Activated naive CD4-positive, alpha-beta T cell treated with anti-CD3 and anti-CD28 coated beads, Interleukin-2, amount 10 ng/mL, durations not matched to agents 7 days and 5 days (primary cell): ENCODE data around the gene NCAPH2.
A peak's percentile ranks its signal among the peaks of the same experiment; 100 is the strongest.

ENCODE experiments used
- CTCF ChIA-PET: fragments of 350-600 bp; sonication (Branson Sonifier 250); formaldehyde crosslinking; loops from one replicate; lab custom pipeline; 2021; ENCODE audit warnings: antibody characterized with exemption; lab: Charles Lee
- DNase-seq: peaks from one replicate; pipeline ENCODE4 v3.0.0-alpha.2; 2020
- H3K27ac Mint-ChIP-seq: one replicate; pipeline ENCODE4 v1.8.0; 2021; ENCODE audit warnings: mild to moderate bottlenecking, moderate library complexity, mixed read lengths
- H3K27me3 Mint-ChIP-seq: one replicate; pipeline ENCODE4 v1.8.0; 2021; ENCODE audit warnings: mild to moderate bottlenecking, mixed read lengths
- H3K36me3 Mint-ChIP-seq: one replicate; pipeline ENCODE4 v1.8.0; 2021; ENCODE audit warnings: mixed read lengths
- H3K4me1 Mint-ChIP-seq: one replicate; pipeline ENCODE4 v1.8.0; 2021; ENCODE audit warnings: mixed read lengths
- H3K4me3 Mint-ChIP-seq: one replicate; pipeline ENCODE4 v1.8.0; 2021; ENCODE audit warnings: mild to moderate bottlenecking, moderate library complexity, mixed read lengths
- H3K9me3 Mint-ChIP-seq: one replicate; pipeline ENCODE4 v1.8.0; 2021; ENCODE audit warnings: mixed read lengths

The NCAPH2 gene

DNA sequence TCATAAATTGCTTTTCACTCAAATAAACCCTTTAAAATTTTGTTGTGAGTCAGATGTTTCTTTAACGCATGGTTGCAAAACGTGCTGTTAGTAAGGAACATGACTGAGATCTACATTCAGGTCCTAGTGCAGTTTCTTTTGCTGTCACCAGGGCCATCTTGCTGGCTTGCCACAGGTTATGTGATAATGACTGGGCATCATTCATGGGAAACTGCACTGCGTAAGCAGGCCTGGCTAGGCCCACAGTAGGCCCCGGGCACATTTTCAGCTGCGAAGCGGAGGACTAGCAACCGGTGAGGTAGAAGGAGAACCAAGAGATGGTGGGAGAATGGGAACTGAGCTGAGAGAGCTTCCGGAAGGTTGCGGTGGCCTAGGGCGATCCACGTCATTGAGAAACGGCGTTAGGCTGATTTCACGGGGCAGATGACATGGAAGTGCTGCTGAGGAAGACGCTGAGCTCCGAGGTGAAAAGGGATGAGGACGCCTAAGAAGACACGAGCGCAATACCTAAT is 34.4 kb downstream of the NCAPH2 start:
- Mint-ChIP-seq H3K4me3 (no peak overlapping the region), H3K27me3 (no peaks in the 10 kb centered on the region), H3K9me3 (no peaks in the 10 kb centered on the region), H3K4me1 (peaks cover 69% of the 10 kb centered on the region), H3K36me3 (peaks cover 2% of the 10 kb centered on the region), H3K27ac (no peak overlapping the region)
- DNase-seq: no peak
- CTCF ChIA-PET: interaction anchor here (1.1 kb wide), 1 partner anchor 11 kb away, joined by 5 read pairs; no protein-coding TSS in a partner anchor

DNA sequence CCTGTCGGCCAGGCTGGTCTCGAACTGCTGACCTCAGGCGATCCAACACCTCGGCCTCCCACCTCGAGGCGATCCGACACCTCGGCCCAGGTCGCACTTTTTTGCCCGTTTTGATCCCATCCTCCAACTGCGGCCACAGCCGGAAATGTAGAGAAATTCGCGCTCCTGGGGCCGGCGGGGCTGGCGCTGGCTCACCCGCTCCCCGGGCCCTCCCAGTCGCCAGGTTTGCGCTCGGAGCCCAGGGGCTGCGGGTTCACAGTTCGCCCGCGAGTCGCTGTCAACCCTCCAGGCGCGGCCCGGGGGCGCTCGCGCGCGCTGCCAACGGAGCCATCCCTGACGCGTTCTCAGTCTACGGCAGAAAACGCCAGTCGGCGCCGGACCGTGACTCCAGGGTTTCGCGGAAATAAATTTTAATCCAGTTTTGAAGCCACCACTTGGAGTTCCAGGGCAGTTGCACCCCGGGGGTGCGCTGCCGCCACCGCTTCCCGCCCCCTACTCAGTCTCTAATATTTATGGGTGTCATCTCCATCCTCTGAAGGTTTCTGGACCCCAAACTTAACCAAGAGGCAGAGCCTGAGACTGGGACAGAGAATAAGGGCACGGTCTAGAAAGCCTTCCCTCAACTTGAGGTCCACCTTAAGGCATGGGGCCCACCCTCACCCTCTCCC is 36.2 kb downstream of the NCAPH2 start:
- no peaks in the 10 kb centered on the region for H3K27me3 Mint-ChIP-seq
- CTCF ChIA-PET: interaction anchor here (1.7 to 2.1 kb wide), 2 partner anchors 19 kb away, joined by 10 read pairs; partner anchors contain the start of genes SCO2 and SYCE3
- no peaks in the 10 kb centered on the region for H3K9me3 Mint-ChIP-seq
- H3K4me3 Mint-ChIP-seq: peak overlapping the region; percentile 53
- peaks cover 62% of the 10 kb centered on the region for H3K4me1 Mint-ChIP-seq
- peaks cover 2% of the 10 kb centered on the region for H3K36me3 Mint-ChIP-seq
- peak overlapping the region; percentile 85 for H3K27ac Mint-ChIP-seq
- DNase-seq: peak; percentile 88

DNA sequence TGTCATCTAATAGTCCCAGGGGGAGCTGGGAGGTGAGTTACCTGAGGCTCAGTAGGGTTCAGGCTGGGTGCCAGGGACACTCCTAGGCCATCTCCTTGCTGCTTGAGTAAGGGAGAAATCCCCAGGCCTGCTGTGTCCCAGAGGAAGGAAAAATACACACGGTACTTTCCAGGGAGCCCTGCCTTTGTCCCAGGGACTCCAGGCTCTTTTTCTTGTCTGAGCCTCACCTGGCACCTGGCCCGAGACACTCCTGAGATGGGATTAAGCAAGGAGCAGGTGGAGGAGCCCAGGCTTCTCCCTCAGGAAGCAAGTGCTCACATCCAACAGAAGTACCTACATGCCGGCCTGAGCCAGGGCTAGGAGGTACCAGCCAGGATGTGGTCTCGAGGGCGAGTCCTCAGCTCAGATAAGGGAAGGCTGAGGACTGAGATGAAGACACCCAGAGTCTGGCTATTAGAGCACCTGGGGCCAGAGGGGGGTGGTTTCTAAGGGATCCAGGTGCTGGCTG is 36.8 kb downstream of the NCAPH2 start:
- Mint-ChIP-seq H3K27ac (peak overlapping the region; percentile 85), H3K36me3 (peaks cover 2% of the 10 kb centered on the region), H3K4me1 (peaks cover 58% of the 10 kb centered on the region), H3K9me3 (no peaks in the 10 kb centered on the region), H3K27me3 (no peaks in the 10 kb centered on the region), H3K4me3 (peak overlapping the region; percentile 15)
- DNase-seq: peak; percentile 55
- CTCF ChIA-PET: interaction anchor here (1.0 to 2.1 kb wide), 6 partner anchors 9 to 76 kb away, joined by 3 to 10 read pairs (median 4); partner anchors contain the start of genes SCO2 and SYCE3

DNA sequence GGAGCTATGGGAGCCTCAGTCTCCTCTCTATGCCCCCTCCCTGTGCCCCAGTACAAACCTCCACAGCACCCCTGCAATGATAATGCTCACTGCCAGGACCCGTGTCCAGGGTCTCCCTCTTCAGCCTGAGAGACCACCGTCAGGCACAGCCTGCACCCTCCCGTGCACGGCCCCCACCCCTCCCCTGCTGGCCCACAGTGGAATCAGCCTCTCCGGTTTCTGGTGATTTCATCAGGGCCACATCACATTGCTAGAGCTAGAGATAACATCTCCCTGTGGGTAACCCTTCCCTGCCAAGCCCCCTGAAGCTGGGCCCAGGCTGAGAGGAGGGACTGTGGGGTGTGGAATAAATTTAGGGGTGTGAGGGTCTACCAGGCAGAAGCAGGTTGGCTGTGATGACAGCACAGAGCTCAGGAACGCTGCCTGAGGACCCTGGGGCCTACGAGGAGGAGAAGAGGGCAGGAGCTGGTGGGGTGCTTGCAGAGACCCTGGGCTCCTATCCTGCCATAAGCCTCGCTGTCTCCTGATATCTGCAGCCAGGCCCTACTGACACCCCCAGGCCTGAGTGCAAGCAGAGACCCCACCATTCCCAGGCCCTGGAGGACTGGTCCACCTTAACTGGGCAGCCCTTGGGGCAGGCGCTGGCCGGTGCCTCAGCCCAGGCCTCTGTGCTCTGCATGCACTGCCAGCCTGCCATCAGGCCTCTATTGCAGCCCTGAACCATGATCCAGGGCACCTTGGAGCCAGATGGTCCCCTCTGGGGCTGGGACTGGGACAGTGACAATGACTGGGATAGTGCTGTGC is 37.7 kb downstream of the NCAPH2 start, which contains the start of gene KLHDC7B:
KLHDC7B (plus strand) TSS at position 378 of the 804 bp plus-strand sequence; CDS start at position 723, 345 bp downstream.
- CTCF ChIA-PET: interaction anchor here (1.0 to 2.1 kb wide), 6 partner anchors 10 to 75 kb away, joined by 3 to 10 read pairs (median 4); partner anchors contain the start of genes SCO2 and SYCE3
- H3K9me3 Mint-ChIP-seq: no peaks in the 10 kb centered on the region
- H3K27ac Mint-ChIP-seq: peak within 1 kb of the TSS; percentile 85
- H3K27me3 Mint-ChIP-seq: no peaks in the 10 kb centered on the region
- DNase-seq: peak; percentile 54
- peaks cover 60% of the 10 kb centered on the region for H3K4me1 Mint-ChIP-seq
- H3K36me3 Mint-ChIP-seq: peaks cover 2% of the 10 kb centered on the region
- H3K4me3 Mint-ChIP-seq: peak within 1 kb of the TSS; percentile 37

DNA sequence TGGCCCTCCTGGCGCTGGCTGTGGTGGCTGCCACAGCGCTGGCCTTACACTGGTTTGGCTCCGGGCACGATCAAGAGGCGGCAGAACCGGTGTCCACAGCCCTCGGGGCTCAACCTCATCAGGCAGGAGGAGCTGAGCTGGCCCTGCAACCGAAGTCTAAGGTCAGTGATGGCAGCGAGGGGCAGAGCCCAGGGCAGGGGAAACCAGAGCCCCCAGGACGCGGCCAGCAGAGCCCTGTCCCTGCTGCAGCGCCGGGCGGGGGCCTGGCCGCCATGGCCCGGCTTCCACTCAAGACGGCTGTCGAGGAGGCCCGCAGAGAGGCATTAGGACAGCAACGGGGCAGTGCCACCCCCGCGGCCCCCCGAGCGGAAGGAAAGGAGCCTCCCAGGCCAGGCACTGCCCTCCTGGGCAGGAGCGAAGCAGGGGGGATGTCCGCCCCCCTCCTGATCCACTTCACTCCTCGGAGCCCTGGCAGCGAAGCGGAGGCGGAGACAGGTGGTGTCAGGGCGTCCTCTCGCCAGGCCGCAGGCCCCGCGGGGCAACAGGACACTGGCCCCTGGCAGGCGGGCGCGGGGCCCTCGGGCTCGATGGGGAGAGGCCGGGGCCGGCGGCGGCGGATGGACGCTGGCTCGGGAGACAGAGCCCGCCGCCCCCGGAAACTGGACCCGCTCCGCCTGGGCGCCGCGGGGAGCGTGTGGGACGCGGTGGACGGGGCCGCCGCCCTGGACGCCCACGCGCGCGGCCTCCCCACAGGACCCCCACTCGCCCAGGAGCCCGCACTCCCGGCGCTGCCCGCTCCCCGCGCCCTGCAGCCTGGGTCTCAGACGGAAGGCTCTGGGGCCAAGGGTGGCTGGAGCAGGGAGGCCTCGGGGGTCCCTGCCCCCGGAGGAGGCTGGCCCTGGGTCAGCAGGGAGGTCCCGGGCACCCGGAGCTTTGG is 38.6 kb downstream of the NCAPH2 start:
- H3K4me1 Mint-ChIP-seq: peaks cover 55% of the 10 kb centered on the region

DNA sequence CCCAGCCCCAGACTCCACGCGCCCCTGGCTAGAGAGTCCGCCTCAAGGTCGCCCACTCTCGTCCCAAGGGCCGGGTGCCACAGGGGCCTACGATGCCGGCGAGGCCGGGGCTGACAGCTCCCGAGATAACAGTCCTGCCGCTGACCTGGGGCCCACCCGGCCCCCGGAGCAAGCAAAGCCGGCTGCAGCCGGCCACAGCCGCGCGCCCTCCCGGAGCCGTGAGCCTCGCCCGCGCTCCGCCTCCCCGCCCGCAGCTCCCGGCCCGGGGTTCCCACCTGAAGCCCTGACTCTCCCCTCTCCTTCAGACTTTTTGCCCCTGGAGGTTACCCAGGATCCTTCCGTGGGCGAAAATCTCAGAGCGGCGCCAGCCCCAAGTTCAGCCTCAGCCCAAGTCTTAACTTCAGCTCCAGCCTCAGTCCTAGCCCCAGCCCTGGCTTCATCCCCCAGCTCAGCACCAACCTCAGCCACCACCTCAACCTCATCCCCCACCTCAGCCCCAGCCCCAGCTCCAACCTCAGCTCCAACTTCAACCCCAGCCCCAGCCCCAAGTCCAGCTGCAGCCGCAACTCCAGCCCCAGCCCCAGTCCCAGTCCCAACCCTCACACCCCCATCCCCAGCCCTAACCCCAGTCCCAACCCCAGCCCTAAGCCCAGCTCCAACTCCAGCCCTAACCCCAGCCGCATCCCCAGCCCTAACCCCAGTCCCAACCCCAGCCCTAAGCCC is 39.4 kb downstream of the NCAPH2 start:
- no peak for DNase-seq
- Mint-ChIP-seq H3K27ac (no peak overlapping the region), H3K36me3 (peaks cover 1% of the 10 kb centered on the region), H3K4me3 (no peak overlapping the region), H3K27me3 (no peaks in the 10 kb centered on the region), H3K4me1 (peaks cover 48% of the 10 kb centered on the region), H3K9me3 (no peaks in the 10 kb centered on the region)
- CTCF ChIA-PET: interaction anchor here (0.9 to 2.1 kb wide), 5 partner anchors 8 to 74 kb away, joined by 3 to 9 read pairs (median 7); partner anchors contain the start of gene SCO2

More for the DNA sequence above, 38.6 kb downstream of the NCAPH2 start:
- H3K27ac Mint-ChIP-seq: no peak overlapping the region
- no peaks in the 10 kb centered on the region for H3K9me3 Mint-ChIP-seq
- CTCF ChIA-PET: interaction anchor here (0.9 to 2.1 kb wide), 6 partner anchors 7 to 75 kb away, joined by 3 to 10 read pairs (median 8); partner anchors contain the start of genes SCO2 and SYCE3
- no peaks in the 10 kb centered on the region for H3K27me3 Mint-ChIP-seq
- H3K4me3 Mint-ChIP-seq: peak overlapping the region; percentile 37
- peaks cover 1% of the 10 kb centered on the region for H3K36me3 Mint-ChIP-seq
- DNase-seq: no peak

DNA sequence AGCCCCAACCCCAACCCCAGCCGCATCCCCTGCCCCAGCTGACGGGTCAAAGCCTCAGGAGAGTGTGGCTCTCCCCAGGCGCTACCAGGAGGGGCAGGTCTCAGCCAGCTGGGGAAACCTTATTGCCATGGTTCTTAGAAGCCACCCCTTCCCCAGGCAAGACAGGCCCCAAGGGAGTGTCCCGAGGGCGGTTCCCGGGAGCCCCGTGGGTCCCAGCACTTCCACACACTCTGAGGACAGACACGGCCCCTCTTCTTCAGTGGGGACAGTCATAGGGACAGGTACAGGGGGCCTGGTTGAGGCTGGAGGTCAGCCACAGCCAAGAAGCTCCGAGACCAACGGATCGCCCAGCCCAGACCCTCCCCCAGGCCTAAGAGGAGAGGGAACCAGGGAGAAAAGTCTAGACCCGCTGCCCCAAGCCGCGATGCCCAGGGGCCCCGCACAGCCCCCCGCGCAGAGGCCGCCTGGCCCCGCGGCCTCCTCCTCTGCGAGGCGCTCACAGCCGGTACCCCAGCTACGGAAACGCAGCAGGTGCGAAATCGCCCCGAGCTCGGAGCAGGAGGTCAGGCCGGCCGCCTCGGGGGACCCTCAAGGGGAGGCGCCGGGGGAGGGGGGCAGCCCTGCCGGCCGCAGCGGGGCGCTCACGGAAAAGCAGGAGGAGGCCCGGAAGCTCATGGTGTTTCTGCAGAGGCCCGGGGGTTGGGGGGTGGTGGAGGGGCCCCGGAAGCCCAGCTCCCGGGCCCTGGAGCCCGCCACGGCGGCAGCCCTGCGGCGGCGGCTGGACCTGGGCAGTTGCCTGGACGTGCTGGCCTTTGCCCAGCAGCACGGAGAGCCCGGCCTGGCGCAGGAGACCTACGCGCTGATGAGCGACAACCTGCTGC is 40.3 kb downstream of the NCAPH2 start:
- CTCF ChIA-PET: interaction anchor here (0.8 to 2.1 kb wide), 7 partner anchors 9 to 73 kb away, joined by 3 to 9 read pairs (median 6); partner anchors contain the start of genes SCO2 and SYCE3

DNA sequence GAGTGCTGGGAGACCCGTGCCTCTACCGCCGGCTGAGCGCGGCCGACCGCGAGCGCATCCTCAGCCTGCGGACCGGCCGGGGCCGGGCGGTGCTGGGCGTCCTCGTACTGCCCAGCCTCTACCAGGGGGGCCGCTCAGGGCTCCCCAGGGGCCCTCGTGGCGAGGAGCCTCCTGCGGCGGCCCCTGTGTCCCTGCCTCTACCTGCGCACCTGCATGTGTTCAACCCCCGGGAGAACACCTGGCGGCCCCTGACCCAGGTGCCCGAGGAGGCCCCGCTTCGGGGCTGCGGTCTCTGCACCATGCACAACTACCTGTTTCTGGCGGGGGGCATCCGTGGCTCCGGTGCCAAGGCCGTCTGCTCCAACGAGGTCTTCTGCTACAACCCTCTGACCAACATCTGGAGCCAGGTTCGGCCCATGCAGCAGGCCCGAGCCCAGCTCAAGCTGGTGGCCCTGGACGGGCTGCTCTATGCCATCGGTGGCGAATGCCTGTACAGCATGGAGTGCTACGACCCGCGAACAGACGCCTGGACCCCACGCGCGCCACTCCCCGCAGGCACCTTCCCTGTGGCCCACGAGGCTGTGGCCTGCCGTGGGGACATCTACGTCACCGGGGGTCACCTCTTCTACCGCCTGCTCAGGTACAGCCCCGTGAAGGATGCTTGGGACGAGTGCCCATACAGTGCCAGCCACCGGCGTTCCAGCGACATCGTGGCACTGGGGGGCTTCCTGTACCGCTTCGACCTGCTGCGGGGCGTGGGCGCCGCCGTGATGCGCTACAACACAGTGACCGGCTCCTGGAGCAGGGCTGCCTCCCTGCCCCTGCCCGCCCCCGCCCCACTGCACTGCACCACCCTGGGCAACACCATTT is 41.1 kb downstream of the NCAPH2 start:
- H3K27ac Mint-ChIP-seq: peak overlapping the region; percentile 87
- CTCF ChIA-PET: interaction anchor here (0.8 to 2.1 kb wide), 6 partner anchors 10 to 72 kb away, joined by 3 to 8 read pairs (median 6); partner anchors contain the start of gene SYCE3
- no peak for DNase-seq
- peak overlapping the region; percentile 75 for H3K4me3 Mint-ChIP-seq
- H3K27me3 Mint-ChIP-seq: no peaks in the 10 kb centered on the region
- H3K9me3 Mint-ChIP-seq: no peaks in the 10 kb centered on the region
- peaks cover 45% of the 10 kb centered on the region for H3K4me1 Mint-ChIP-seq
- peaks cover 1% of the 10 kb centered on the region for H3K36me3 Mint-ChIP-seq

More for the DNA sequence above, 40.3 kb downstream of the NCAPH2 start:
- Mint-ChIP-seq H3K4me1 (peaks cover 45% of the 10 kb centered on the region), H3K27ac (peak overlapping the region; percentile 81), H3K27me3 (no peaks in the 10 kb centered on the region), H3K9me3 (no peaks in the 10 kb centered on the region), H3K4me3 (peak overlapping the region; percentile 62), H3K36me3 (peaks cover 1% of the 10 kb centered on the region)
- DNase-seq: peak; percentile 80

DNA sequence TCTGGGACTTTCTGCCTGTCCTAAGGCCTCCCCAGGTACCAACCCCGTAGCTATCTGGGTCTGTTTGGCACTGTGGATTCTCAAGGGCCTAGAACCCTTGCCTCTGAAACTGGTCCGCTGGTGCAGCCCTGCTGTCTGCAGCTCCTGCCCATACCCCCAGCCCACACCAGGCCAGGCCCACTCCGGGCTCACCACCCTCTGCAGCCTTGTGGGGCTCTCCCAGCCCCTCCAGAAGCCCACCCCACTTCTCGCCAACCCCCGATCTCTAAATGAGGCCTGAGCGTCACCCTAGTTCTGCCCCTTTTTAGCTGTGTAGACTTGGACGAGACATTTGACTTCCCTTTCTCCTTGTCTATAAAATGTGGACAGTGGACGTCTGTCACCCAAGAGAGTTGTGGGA is 42.4 kb downstream of the NCAPH2 start:
- Mint-ChIP-seq H3K27ac (peak overlapping the region; percentile 56), H3K4me3 (peak overlapping the region; percentile 41), H3K27me3 (peaks cover 2% of the 10 kb centered on the region), H3K9me3 (no peaks in the 10 kb centered on the region), H3K4me1 (peaks cover 32% of the 10 kb centered on the region), H3K36me3 (peaks cover 1% of the 10 kb centered on the region)
- DNase-seq: no peak
- CTCF ChIA-PET: interaction anchor here (1.1 kb wide), 1 partner anchor 12 kb away, joined by 3 read pairs; the partner anchor contains the start of gene SYCE3

DNA sequence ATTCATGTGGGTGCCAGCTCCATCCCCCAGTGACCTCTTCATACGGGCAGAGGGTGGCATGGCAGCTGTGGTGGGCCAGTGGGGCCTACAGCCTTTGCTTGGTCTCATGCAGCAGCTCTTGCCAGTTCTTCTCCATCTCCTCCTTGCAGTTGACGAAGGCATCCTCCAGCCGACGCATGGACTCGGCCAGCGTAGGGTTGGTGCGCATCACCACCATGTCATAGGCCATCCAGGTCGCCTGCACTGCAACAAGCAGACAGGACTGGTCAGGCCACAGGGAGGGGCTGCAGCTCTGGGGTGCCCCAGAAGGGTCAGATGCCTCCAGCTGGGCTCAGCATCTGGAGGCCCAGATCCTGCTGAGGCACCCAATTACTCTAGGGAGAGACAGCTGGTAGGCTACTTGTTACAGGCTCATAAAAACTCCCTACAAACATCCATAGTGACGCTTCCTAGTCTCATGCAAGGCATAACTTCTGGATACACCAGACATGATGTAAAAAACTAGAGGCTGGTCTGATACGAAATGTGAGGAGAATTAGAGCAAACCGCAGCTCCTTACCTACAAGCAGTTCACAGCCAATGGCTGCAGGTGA is 43.2 kb downstream of the NCAPH2 start:
- H3K27ac Mint-ChIP-seq: no peak overlapping the region
- DNase-seq: no peak
- H3K36me3 Mint-ChIP-seq: peaks cover 1% of the 10 kb centered on the region
- CTCF ChIA-PET: interaction anchor here (1.1 kb wide), 1 partner anchor 12 kb away, joined by 3 read pairs; the partner anchor contains the start of gene SYCE3
- no peaks in the 10 kb centered on the region for H3K9me3 Mint-ChIP-seq
- H3K27me3 Mint-ChIP-seq: peaks cover 11% of the 10 kb centered on the region
- peaks cover 24% of the 10 kb centered on the region for H3K4me1 Mint-ChIP-seq
- H3K4me3 Mint-ChIP-seq: peak overlapping the region; percentile 7
